ENCODE data around the gene PFKL.
"Not testable (repeated sequence)": the region's sequence is repeated elsewhere in the genome, so short reads cannot be mapped to it uniquely, and the experiment has no call there.

The PFKL gene

GRCh38 chr21:44301961-44302406, 2.1 kb downstream of the PFKL start:
- TF ChIP-seq SUZ12 (IDR thresholded peaks at IDR 0.05; ENCODE audit: extremely low read depth, insufficient read depth, insufficient read length), result no peak
- no peak for TF ChIP-seq ZNF274 (IDR thresholded peaks at IDR 0.05; ENCODE audit: low read depth, low read length)
- TF ChIP-seq YY1 (IDR thresholded peaks at IDR 0.05; ENCODE audit: insufficient read depth, insufficient read length), result no peak
- H3K36me3 ChIP-seq (ENCODE audit: insufficient read depth, insufficient read length, low read length), result peaks cover 32% of the 10 kb centered on the region
- no peak for DNase-seq (ENCODE audit: low read depth, low spot score)
- H3K27me3 ChIP-seq (ENCODE audit: insufficient read depth, insufficient read length), result no peaks in the 10 kb centered on the region
- no peaks in the 10 kb centered on the region for H3K9me3 ChIP-seq (ENCODE audit: insufficient read depth, low read length)
- no peak overlapping the region for H3K4me3 ChIP-seq (ENCODE audit: insufficient read length, low read depth)
- peaks cover 44% of the 10 kb centered on the region for H3K4me1 ChIP-seq (ENCODE audit: insufficient read depth, insufficient read length)
- peak overlapping the region; percentile 1 for H3K9ac ChIP-seq (ENCODE audit: insufficient read length, low read depth)

- DNase-seq (ENCODE audit: low read depth, low spot score); H3K27me3 ChIP-seq (ENCODE audit: insufficient read depth, insufficient read length); H3K4me3 ChIP-seq (ENCODE audit: insufficient read length, low read depth); H3K9ac ChIP-seq (ENCODE audit: insufficient read length, low read depth); H3K9me3 ChIP-seq (ENCODE audit: insufficient read depth, low read length): not testable (repeated sequence)
- peaks cover 40% of the 10 kb centered on the region for H3K36me3 ChIP-seq (ENCODE audit: insufficient read depth, insufficient read length, low read length)
- peaks cover 48% of the 10 kb centered on the region for H3K4me1 ChIP-seq (ENCODE audit: insufficient read depth, insufficient read length)
Observed at GRCh38 chr21:44302573-44303401, 2.9 kb downstream of the PFKL start.

DNA sequence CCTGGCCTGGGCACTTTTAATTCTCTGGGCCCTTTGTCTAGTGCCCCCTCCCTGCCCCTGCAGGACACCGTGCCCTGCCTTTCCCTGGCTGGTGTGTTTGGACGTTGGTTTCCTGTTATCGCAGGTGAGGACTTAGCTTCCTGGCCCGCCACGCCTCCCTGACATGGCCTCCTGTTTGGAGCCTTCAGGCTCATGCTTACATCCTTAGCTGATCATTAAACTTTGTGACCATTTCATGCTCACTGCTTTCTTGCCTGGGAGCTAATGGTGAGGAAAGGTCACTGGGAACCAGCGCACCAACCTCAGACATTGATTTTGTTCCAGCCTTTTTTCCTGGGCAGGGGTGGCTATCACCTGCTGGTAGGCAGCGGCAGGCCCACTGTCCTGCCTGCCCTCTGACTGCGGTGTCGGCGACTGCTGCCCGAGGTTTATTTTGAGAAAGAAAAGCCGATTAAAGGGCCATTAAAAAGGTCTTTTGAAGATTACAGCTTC, 3.7 kb downstream of the PFKL start:
- TF ChIP-seq SUZ12 (IDR thresholded peaks at IDR 0.05; ENCODE audit: extremely low read depth, insufficient read depth, insufficient read length) (no peak), YY1 (IDR thresholded peaks at IDR 0.05; ENCODE audit: insufficient read depth, insufficient read length) (no peak), ZNF274 (IDR thresholded peaks at IDR 0.05; ENCODE audit: low read depth, low read length) (no peak)
- Histone ChIP-seq H3K9me3 (ENCODE audit: insufficient read depth, low read length) (no peaks in the 10 kb centered on the region), H3K9ac (ENCODE audit: insufficient read length, low read depth) (no peak overlapping the region), H3K27me3 (ENCODE audit: insufficient read depth, insufficient read length) (no peaks in the 10 kb centered on the region), H3K4me3 (ENCODE audit: insufficient read length, low read depth) (no peak overlapping the region), H3K4me1 (ENCODE audit: insufficient read depth, insufficient read length) (peaks cover 51% of the 10 kb centered on the region), H3K36me3 (ENCODE audit: insufficient read depth, insufficient read length, low read length) (peaks cover 46% of the 10 kb centered on the region)
- no peak for DNase-seq (ENCODE audit: low read depth, low spot score)

DNA sequence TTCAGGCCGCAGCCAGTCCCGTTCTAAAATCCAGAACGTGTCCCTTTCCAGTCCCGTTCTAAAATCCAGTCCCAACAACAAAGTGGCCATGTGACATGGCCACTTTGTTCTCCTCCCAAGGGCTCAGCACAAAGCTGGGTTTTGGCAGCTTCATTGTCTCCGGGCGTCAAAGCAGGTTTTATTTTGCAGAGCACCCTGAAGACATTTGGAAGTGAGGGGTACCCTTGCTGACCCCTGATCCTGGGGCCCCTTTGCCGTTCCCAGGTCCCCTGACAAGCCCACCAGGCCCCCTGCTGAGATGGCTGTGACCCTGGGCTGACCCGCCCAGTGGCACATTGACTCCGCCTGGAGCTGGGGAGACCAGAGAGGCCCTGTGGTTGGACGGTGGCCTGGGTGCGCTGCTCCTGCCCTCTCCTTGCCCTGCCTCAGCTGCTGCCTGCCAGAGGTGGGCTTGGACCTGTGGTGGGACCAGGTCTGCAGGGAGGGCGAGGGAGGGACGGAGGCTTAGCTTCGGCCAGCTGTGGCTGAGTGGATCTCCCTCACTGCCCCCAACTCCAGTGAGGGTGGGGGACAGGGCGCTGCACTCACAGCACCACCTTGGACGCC, 4.3 kb downstream of the PFKL start:
- Histone ChIP-seq H3K9ac (ENCODE audit: insufficient read length, low read depth) (peak overlapping the region; percentile 37), H3K4me3 (ENCODE audit: insufficient read length, low read depth) (no peak overlapping the region), H3K27me3 (ENCODE audit: insufficient read depth, insufficient read length) (no peaks in the 10 kb centered on the region), H3K36me3 (ENCODE audit: insufficient read depth, insufficient read length, low read length) (peaks cover 50% of the 10 kb centered on the region), H3K9me3 (ENCODE audit: insufficient read depth, low read length) (no peaks in the 10 kb centered on the region), H3K4me1 (ENCODE audit: insufficient read depth, insufficient read length) (peaks cover 56% of the 10 kb centered on the region)
- DNase-seq (ENCODE audit: low read depth, low spot score), result no peak
- TF ChIP-seq ZNF274 (IDR thresholded peaks at IDR 0.05; ENCODE audit: low read depth, low read length), result no peak

GRCh38 chr21:44304877-44305293, 5.0 kb downstream of the PFKL start:
- DNase-seq (ENCODE audit: low read depth, low spot score), result peak; percentile 39
- Histone ChIP-seq H3K36me3 (ENCODE audit: insufficient read depth, insufficient read length, low read length) (peaks cover 57% of the 10 kb centered on the region), H3K9ac (ENCODE audit: insufficient read length, low read depth) (peak overlapping the region; percentile 43), H3K27me3 (ENCODE audit: insufficient read depth, insufficient read length) (no peaks in the 10 kb centered on the region), H3K4me3 (ENCODE audit: insufficient read length, low read depth) (no peak overlapping the region), H3K4me1 (ENCODE audit: insufficient read depth, insufficient read length) (peaks cover 61% of the 10 kb centered on the region), H3K9me3 (ENCODE audit: insufficient read depth, low read length) (no peaks in the 10 kb centered on the region)
- TF ChIP-seq ZNF274 (IDR thresholded peaks at IDR 0.05; ENCODE audit: low read depth, low read length), result no peak
- TF ChIP-seq SUZ12 (IDR thresholded peaks at IDR 0.05; ENCODE audit: extremely low read depth, insufficient read depth, insufficient read length), result no peak
- TF ChIP-seq YY1 (IDR thresholded peaks at IDR 0.05; ENCODE audit: insufficient read depth, insufficient read length), result no peak

DNA sequence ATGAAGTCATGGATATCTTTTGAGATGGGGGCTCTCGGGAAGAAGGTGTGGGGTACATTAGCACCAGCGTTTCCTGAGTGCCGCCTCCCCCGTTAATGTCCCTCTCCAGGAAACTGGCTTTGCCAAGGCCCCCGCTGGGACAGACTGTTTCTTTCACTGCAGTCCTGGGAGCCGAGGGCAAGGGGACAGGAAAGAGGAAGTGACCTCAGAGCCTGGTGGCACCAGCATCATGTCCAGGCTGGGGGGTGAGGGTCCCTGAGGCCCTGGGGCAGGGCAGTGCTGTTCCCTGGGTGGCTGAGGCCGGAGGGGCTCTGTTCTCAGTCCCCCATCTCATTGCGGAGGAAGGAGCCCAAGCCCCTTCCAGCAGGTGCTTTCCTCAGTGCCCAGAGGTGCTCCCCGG, 5.8 kb downstream of the PFKL start:
- peaks cover 65% of the 10 kb centered on the region for H3K4me1 ChIP-seq (ENCODE audit: insufficient read depth, insufficient read length)
- peaks cover 65% of the 10 kb centered on the region for H3K36me3 ChIP-seq (ENCODE audit: insufficient read depth, insufficient read length, low read length)
- H3K9me3 ChIP-seq (ENCODE audit: insufficient read depth, low read length), result no peaks in the 10 kb centered on the region
- no peaks in the 10 kb centered on the region for H3K27me3 ChIP-seq (ENCODE audit: insufficient read depth, insufficient read length)
- TF ChIP-seq YY1 (IDR thresholded peaks at IDR 0.05; ENCODE audit: insufficient read depth, insufficient read length) (no peak), SUZ12 (IDR thresholded peaks at IDR 0.05; ENCODE audit: extremely low read depth, insufficient read depth, insufficient read length) (no peak), ZNF274 (IDR thresholded peaks at IDR 0.05; ENCODE audit: low read depth, low read length) (no peak)
- no peak for DNase-seq (ENCODE audit: low read depth, low spot score)
- peak overlapping the region; percentile 52 for H3K9ac ChIP-seq (ENCODE audit: insufficient read length, low read depth)
- H3K4me3 ChIP-seq (ENCODE audit: insufficient read length, low read depth), result no peak overlapping the region

GRCh38 chr21:44306936-44307704, 7.3 kb downstream of the PFKL start:
- DNase-seq (ENCODE audit: low read depth, low spot score), result no peak
- Histone ChIP-seq H3K9ac (ENCODE audit: insufficient read length, low read depth) (peak overlapping the region; percentile 43), H3K4me3 (ENCODE audit: insufficient read length, low read depth) (no peak overlapping the region)

More at GRCh38 chr21:44306936-44307704, 7.3 kb downstream of the PFKL start:
- no peak for TF ChIP-seq ZNF274 (IDR thresholded peaks at IDR 0.05; ENCODE audit: low read depth, low read length)
- TF ChIP-seq SUZ12 (IDR thresholded peaks at IDR 0.05; ENCODE audit: extremely low read depth, insufficient read depth, insufficient read length), result no peak
- no peak for TF ChIP-seq YY1 (IDR thresholded peaks at IDR 0.05; ENCODE audit: insufficient read depth, insufficient read length)
- H3K36me3 ChIP-seq (ENCODE audit: insufficient read depth, insufficient read length, low read length), result peaks cover 76% of the 10 kb centered on the region
- H3K9me3 ChIP-seq (ENCODE audit: insufficient read depth, low read length), result no peaks in the 10 kb centered on the region
- no peaks in the 10 kb centered on the region for H3K27me3 ChIP-seq (ENCODE audit: insufficient read depth, insufficient read length)
- peaks cover 56% of the 10 kb centered on the region for H3K4me1 ChIP-seq (ENCODE audit: insufficient read depth, insufficient read length)
